Measurements from ENCODE around the gene NR2F1-AS1.

The NR2F1-AS1 gene

GRCh38 chr5:93578813-93579691 is 2.0 kb downstream of the NR2F1-AS1 start:
- in situ Hi-C loops (cut with MboI; ENCODE audit: low sequenced_read_pairs), result no loop called here

- in situ Hi-C loops (cut with MboI; ENCODE audit: low sequenced_read_pairs), result no loop called here
These were observed 2.9 kb downstream of the NR2F1-AS1 start for GRCh38 chr5:93577854-93578812.

- in situ Hi-C loops (cut with MboI; ENCODE audit: low sequenced_read_pairs), result no loop called here
These were observed 3.8 kb downstream of the NR2F1-AS1 start for GRCh38 chr5:93576994-93577853.

GRCh38 chr5:93575461-93576414 is 5.3 kb downstream of the NR2F1-AS1 start:
- in situ Hi-C loops (cut with MboI; ENCODE audit: low sequenced_read_pairs), result no loop called here

GRCh38 chr5:93574491-93575305 is 6.3 kb downstream of the NR2F1-AS1 start:
- in situ Hi-C loops (cut with MboI; ENCODE audit: low sequenced_read_pairs), result no loop called here

- in situ Hi-C loops (cut with MboI; ENCODE audit: low sequenced_read_pairs), result no loop called here
These were observed 7.4 kb downstream of the NR2F1-AS1 start for GRCh38 chr5:93573354-93574351.

GRCh38 chr5:93572608-93573353 is 8.2 kb downstream of the NR2F1-AS1 start:
- in situ Hi-C loops (cut with MboI; ENCODE audit: low sequenced_read_pairs), result no loop called here

GRCh38 chr5:93572101-93572607 is 8.9 kb downstream of the NR2F1-AS1 start:
- in situ Hi-C loops (cut with MboI; ENCODE audit: low sequenced_read_pairs), result no loop called here

- in situ Hi-C loops (cut with MboI; ENCODE audit: low sequenced_read_pairs), result no loop called here
These were observed 9.7 kb downstream of the NR2F1-AS1 start for GRCh38 chr5:93571114-93571949.

GRCh38 chr5:93570294-93571113 is 10.5 kb downstream of the NR2F1-AS1 start:
- in situ Hi-C loops (cut with MboI; ENCODE audit: low sequenced_read_pairs), result no loop called here

GRCh38 chr5:93569300-93570160 is 11.5 kb downstream of the NR2F1-AS1 start:
- in situ Hi-C loops (cut with MboI; ENCODE audit: low sequenced_read_pairs), result no loop called here

- in situ Hi-C loops (cut with MboI; ENCODE audit: low sequenced_read_pairs), result no loop called here
These were observed 13.6 kb downstream of the NR2F1-AS1 start for GRCh38 chr5:93567424-93567823.

GRCh38 chr5:93566091-93566490 is 14.9 kb downstream of the NR2F1-AS1 start:
- in situ Hi-C loops (cut with MboI; ENCODE audit: low sequenced_read_pairs), result no loop called here
